SK-N-SH treated with all-trans-retinoic acid at 6 μM for 48 hours (cell line): Measurements from ENCODE around the gene MSLN.

ENCODE experiments used
- ATAC-seq: fragments of 200-7000 bp; cut with Tn5 transposase; 3 replicates; pipeline ENCODE4 v1.9.1; 2020; ENCODE audit warnings: mild to moderate bottlenecking, moderate library complexity
- ARNTL ChIP-seq: fragments of 450-650 bp; formaldehyde crosslinking; IDR thresholded peaks from 2 replicates; pipeline ENCODE4 v1.5.0; 2020; ENCODE audit warnings: low read depth, mild to moderate bottlenecking, moderate library complexity, borderline replicate concordance
- CSDC2 ChIP-seq: fragments of 250-450 bp; sonication (Bioruptor Pico); IDR thresholded peaks from 2 replicates; pipeline ENCODE4 v1.5.0; 2020; ENCODE audit warnings: mild to moderate bottlenecking, moderate library complexity
- ESRRG ChIP-seq: fragments of 250-450 bp; sonication (Bioruptor Pico); IDR thresholded peaks from 2 replicates; pipeline ENCODE4 v1.6.1; 2021; ENCODE audit warnings: mild to moderate bottlenecking
- GLIS3 ChIP-seq: fragments of 250-450 bp; sonication (Bioruptor Pico); IDR thresholded peaks from 2 replicates; pipeline ENCODE4 v1.5.0; 2020; ENCODE audit warnings: mild to moderate bottlenecking, moderate library complexity
- ISL1 ChIP-seq: fragments of 250-450 bp; sonication (Bioruptor Pico); IDR thresholded peaks from 2 replicates; pipeline ENCODE4 v2.1.2; 2022; ENCODE audit warnings: mild to moderate bottlenecking, moderate library complexity
- OSR1 ChIP-seq: fragments of 250-450 bp; sonication (Bioruptor Pico); IDR thresholded peaks from 2 replicates; pipeline ENCODE4 v1.8.0; 2022; ENCODE audit warnings: moderate library complexity, mild to moderate bottlenecking, inconsistent platforms
- PPARA ChIP-seq: fragments of 250-450 bp; sonication (Bioruptor Pico); IDR thresholded peaks from 2 replicates; pipeline ENCODE4 v1.5.0; 2020; ENCODE audit warnings: mild to moderate bottlenecking, borderline replicate concordance
- RARB ChIP-seq: fragments of 250-450 bp; sonication (Bioruptor Pico); IDR thresholded peaks from 2 replicates; pipeline ENCODE4 v1.8.0; 2021; ENCODE audit warnings: mild to moderate bottlenecking, moderate library complexity
- TCF4 ChIP-seq: fragments of 250-450 bp; sonication (Bioruptor Pico); IDR thresholded peaks from 2 replicates; pipeline ENCODE4 v1.8.0; 2021; ENCODE audit warnings: mild to moderate bottlenecking, moderate library complexity, borderline replicate concordance
- TOX ChIP-seq: fragments of 250-450 bp; sonication (Bioruptor Pico); IDR thresholded peaks from 2 replicates; pipeline ENCODE4 v1.8.0; 2021; ENCODE audit warnings: mild to moderate bottlenecking, moderate library complexity, borderline replicate concordance
- ZC3H10 ChIP-seq: fragments of 250-450 bp; sonication (Bioruptor Pico); IDR thresholded peaks from 2 replicates; pipeline ENCODE4 v1.5.1; 2021; ENCODE audit warnings: mild to moderate bottlenecking, moderate library complexity
- ZFP30 ChIP-seq: fragments of 450-650 bp; formaldehyde crosslinking; IDR thresholded peaks from 2 replicates; pipeline ENCODE4 v1.5.0; 2022; ENCODE audit warnings: mild to moderate bottlenecking, moderate library complexity
- ZNF565 ChIP-seq: fragments of 450-650 bp; formaldehyde crosslinking; conservative IDR thresholded peaks from 2 replicates; pipeline ENCODE4 v1.5.0; 2020; ENCODE audit warnings: low read depth, mild to moderate bottlenecking, moderate library complexity
- ZNF70 ChIP-seq: fragments of 450-650 bp; formaldehyde crosslinking; IDR thresholded peaks from 2 replicates; pipeline ENCODE4 v1.5.0; 2020; ENCODE audit warnings: mild to moderate bottlenecking, moderate library complexity
- ZNF8 ChIP-seq: fragments of 450-650 bp; formaldehyde crosslinking; IDR thresholded peaks from 2 replicates; pipeline ENCODE4 v1.5.0; 2020; ENCODE audit warnings: mild to moderate bottlenecking, moderate library complexity
- TF ChIP-seq, protein P1 (sequence below): fragments of 250-450 bp; sonication (Bioruptor Pico); IDR thresholded peaks from 2 replicates; pipeline ENCODE4 v1.5.0; 2020; ENCODE audit warnings: mild to moderate bottlenecking, moderate library complexity
- TF ChIP-seq, protein P2 (sequence below): fragments of 250-450 bp; sonication (Bioruptor Pico); IDR thresholded peaks from 2 replicates; pipeline ENCODE4 v1.5.1; 2021; ENCODE audit warnings: mild to moderate bottlenecking, moderate library complexity
- TF ChIP-seq, protein P3 (sequence below): fragments of 250-450 bp; sonication (Bioruptor Pico); IDR thresholded peaks from 2 replicates; pipeline ENCODE4 v1.8.0; 2020; ENCODE audit warnings: mild to moderate bottlenecking, moderate library complexity, borderline replicate concordance
- TF ChIP-seq, protein P4 (sequence below): fragments of 250-450 bp; sonication (Bioruptor Pico); IDR thresholded peaks from 2 replicates; pipeline ENCODE4 v1.8.0; 2021; ENCODE audit warnings: low read depth, mild to moderate bottlenecking, moderate library complexity, borderline replicate concordance
- TF ChIP-seq, protein P5 (sequence below): fragments of 250-450 bp; sonication (Bioruptor Pico); IDR thresholded peaks from 2 replicates; pipeline ENCODE4 v1.5.1; 2020; ENCODE audit warnings: low read depth, mild to moderate bottlenecking, moderate library complexity

The MSLN gene

DNA sequence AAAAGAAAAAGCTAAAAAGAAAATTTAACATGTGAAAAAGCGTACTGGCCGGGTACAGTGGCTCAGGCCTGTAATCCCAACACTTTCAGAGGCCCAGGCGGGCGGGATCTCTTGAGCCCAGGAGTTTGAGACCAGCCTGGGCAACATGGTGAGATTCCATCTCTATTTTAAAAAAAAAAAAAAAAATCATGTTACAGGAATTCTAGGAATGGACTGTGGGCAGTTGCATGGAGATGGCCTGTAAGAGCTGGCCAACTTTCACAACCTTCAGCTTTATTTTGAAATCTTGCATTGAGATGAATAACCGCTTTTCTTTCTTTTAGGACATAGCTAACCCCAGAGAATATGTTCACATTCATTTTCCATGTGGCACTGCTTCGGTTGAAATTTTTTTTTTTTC lies 11.5 kb upstream of the MSLN start:
- peak; percentile 79 for ATAC-seq
- TF ChIP-seq GLIS3 (CRISPR knock-in tag) (no peak), ARNTL (CRISPR knock-in tag) (no peak), TCF4 (CRISPR knock-in tag) (no peak), RARB (CRISPR knock-in tag) (no peak), ZFP30 (CRISPR knock-in tag) (no peak), OSR1 (CRISPR knock-in tag) (no peak), ZNF565 (CRISPR knock-in tag) (no peak), ZNF70 (no peak), ZNF8 (no peak), CSDC2 (CRISPR knock-in tag) (no peak), PPARA (no peak)
- TF ChIP-seq, protein P1, sequence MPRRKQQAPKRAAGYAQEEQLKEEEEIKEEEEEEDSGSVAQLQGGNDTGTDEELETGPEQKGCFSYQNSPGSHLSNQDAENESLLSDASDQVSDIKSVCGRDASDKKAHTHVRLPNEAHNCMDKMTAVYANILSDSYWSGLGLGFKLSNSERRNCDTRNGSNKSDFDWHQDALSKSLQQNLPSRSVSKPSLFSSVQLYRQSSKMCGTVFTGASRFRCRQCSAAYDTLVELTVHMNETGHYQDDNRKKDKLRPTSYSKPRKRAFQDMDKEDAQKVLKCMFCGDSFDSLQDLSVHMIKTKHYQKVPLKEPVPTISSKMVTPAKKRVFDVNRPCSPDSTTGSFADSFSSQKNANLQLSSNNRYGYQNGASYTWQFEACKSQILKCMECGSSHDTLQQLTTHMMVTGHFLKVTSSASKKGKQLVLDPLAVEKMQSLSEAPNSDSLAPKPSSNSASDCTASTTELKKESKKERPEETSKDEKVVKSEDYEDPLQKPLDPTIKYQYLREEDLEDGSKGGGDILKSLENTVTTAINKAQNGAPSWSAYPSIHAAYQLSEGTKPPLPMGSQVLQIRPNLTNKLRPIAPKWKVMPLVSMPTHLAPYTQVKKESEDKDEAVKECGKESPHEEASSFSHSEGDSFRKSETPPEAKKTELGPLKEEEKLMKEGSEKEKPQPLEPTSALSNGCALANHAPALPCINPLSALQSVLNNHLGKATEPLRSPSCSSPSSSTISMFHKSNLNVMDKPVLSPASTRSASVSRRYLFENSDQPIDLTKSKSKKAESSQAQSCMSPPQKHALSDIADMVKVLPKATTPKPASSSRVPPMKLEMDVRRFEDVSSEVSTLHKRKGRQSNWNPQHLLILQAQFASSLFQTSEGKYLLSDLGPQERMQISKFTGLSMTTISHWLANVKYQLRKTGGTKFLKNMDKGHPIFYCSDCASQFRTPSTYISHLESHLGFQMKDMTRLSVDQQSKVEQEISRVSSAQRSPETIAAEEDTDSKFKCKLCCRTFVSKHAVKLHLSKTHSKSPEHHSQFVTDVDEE (CRISPR knock-in tag) = no peak
- TF ChIP-seq, protein P2, sequence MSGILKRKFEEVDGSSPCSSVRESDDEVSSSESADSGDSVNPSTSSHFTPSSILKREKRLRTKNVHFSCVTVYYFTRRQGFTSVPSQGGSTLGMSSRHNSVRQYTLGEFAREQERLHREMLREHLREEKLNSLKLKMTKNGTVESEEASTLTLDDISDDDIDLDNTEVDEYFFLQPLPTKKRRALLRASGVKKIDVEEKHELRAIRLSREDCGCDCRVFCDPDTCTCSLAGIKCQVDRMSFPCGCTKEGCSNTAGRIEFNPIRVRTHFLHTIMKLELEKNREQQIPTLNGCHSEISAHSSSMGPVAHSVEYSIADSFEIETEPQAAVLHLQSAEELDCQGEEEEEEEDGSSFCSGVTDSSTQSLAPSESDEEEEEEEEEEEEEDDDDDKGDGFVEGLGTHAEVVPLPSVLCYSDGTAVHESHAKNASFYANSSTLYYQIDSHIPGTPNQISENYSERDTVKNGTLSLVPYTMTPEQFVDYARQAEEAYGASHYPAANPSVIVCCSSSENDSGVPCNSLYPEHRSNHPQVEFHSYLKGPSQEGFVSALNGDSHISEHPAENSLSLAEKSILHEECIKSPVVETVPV = no peak
- TF ChIP-seq, protein P3, sequence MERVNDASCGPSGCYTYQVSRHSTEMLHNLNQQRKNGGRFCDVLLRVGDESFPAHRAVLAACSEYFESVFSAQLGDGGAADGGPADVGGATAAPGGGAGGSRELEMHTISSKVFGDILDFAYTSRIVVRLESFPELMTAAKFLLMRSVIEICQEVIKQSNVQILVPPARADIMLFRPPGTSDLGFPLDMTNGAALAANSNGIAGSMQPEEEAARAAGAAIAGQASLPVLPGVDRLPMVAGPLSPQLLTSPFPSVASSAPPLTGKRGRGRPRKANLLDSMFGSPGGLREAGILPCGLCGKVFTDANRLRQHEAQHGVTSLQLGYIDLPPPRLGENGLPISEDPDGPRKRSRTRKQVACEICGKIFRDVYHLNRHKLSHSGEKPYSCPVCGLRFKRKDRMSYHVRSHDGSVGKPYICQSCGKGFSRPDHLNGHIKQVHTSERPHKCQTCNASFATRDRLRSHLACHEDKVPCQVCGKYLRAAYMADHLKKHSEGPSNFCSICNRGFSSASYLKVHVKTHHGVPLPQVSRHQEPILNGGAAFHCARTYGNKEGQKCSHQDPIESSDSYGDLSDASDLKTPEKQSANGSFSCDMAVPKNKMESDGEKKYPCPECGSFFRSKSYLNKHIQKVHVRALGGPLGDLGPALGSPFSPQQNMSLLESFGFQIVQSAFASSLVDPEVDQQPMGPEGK (CRISPR knock-in tag) = no peak
- TF ChIP-seq, protein P4, sequence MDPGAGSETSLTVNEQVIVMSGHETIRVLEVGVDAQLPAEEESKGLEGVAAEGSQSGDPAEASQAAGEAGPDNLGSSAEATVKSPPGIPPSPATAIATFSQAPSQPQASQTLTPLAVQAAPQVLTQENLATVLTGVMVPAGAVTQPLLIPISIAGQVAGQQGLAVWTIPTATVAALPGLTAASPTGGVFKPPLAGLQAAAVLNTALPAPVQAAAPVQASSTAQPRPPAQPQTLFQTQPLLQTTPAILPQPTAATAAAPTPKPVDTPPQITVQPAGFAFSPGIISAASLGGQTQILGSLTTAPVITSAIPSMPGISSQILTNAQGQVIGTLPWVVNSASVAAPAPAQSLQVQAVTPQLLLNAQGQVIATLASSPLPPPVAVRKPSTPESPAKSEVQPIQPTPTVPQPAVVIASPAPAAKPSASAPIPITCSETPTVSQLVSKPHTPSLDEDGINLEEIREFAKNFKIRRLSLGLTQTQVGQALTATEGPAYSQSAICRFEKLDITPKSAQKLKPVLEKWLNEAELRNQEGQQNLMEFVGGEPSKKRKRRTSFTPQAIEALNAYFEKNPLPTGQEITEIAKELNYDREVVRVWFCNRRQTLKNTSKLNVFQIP (CRISPR knock-in tag) = no peak
- TF ChIP-seq, protein P5, sequence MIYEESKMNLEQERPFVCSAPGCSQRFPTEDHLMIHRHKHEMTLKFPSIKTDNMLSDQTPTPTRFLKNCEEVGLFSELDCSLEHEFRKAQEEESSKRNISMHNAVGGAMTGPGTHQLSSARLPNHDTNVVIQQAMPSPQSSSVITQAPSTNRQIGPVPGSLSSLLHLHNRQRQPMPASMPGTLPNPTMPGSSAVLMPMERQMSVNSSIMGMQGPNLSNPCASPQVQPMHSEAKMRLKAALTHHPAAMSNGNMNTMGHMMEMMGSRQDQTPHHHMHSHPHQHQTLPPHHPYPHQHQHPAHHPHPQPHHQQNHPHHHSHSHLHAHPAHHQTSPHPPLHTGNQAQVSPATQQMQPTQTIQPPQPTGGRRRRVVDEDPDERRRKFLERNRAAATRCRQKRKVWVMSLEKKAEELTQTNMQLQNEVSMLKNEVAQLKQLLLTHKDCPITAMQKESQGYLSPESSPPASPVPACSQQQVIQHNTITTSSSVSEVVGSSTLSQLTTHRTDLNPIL (CRISPR knock-in tag) = no peak
- TF ChIP-seq, all 23 proteins: peak for 0

DNA sequence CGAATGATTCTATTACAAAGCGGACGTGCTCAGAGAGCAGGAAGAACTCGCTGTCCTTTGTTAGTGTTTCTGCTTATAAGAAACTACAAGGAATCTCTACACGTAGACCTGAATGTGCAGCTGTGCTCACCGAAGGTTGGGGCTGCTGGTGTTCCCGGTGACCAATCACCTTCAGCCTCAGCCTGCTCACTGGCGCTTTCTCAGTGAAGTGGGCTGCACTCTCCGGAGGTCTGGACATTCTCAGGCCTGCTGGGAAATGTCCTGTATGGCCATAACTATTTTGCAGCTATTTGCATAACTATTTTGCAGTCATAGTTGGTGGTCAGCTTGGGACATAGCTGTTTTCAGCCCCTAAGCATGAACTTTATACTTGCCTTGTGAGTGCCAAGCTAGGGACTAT lies 10.0 kb upstream of the MSLN start:
- ATAC-seq = peak; percentile 49
- TF ChIP-seq CSDC2 (CRISPR knock-in tag) (no peak), RARB (CRISPR knock-in tag) (no peak), ZC3H10 (CRISPR knock-in tag) (no peak), GLIS3 (CRISPR knock-in tag) (no peak), TOX (no peak), ESRRG (CRISPR knock-in tag) (no peak), ISL1 (no peak), OSR1 (CRISPR knock-in tag) (no peak), PPARA (no peak), ZNF70 (no peak)
- TF ChIP-seq, protein P5 (CRISPR knock-in tag) = no peak
- TF ChIP-seq, protein P2 = no peak
- TF ChIP-seq, protein P1 (CRISPR knock-in tag) = no peak
- TF ChIP-seq, protein P3 (CRISPR knock-in tag) = no peak
